GM19099 (cell line): ENCODE results near the gene BTN3A1.

ENCODE experiments used
- POLR2A ChIP-seq: IDR thresholded peaks from 3 replicates; pipeline ENCODE4 v1.6.1; 2011; ENCODE audit warnings: low read depth; ENCODE audit not compliant: insufficient read length; ENCODE audit errors: extremely low read depth

The BTN3A1 gene

GRCh38 chr6:26372308-26373144 lies 29.5 kb upstream of the BTN3A1 start:
- no peak for TF ChIP-seq POLR2A

- no peak for TF ChIP-seq POLR2A
Measured at GRCh38 chr6:26375270-26375669, 26.8 kb upstream of the BTN3A1 start.

GRCh38 chr6:26377719-26378118 lies 24.4 kb upstream of the BTN3A1 start:
- no peak for TF ChIP-seq POLR2A

- no peak for TF ChIP-seq POLR2A
Measured at GRCh38 chr6:26379292-26379691, 22.8 kb upstream of the BTN3A1 start.

GRCh38 chr6:26379740-26380139 lies 22.3 kb upstream of the BTN3A1 start:
- TF ChIP-seq POLR2A = no peak

- TF ChIP-seq POLR2A = no peak
Measured at GRCh38 chr6:26380256-26380655, 21.8 kb upstream of the BTN3A1 start.

GRCh38 chr6:26382121-26382520 lies 20.0 kb upstream of the BTN3A1 start:
- no peak for TF ChIP-seq POLR2A

GRCh38 chr6:26383624-26384417 lies 18.3 kb upstream of the BTN3A1 start:
- no peak for TF ChIP-seq POLR2A

GRCh38 chr6:26385734-26386125 lies 16.3 kb upstream of the BTN3A1 start:
- no peak for TF ChIP-seq POLR2A

- TF ChIP-seq POLR2A = no peak
Measured at GRCh38 chr6:26387565-26387964, 14.5 kb upstream of the BTN3A1 start.

GRCh38 chr6:26388014-26388413 lies 14.1 kb upstream of the BTN3A1 start:
- no peak for TF ChIP-seq POLR2A

- TF ChIP-seq POLR2A = no peak
Measured at GRCh38 chr6:26388441-26388840, 13.6 kb upstream of the BTN3A1 start.

- no peak for TF ChIP-seq POLR2A
Measured at GRCh38 chr6:26389349-26389894, 12.7 kb upstream of the BTN3A1 start.

- no peak for TF ChIP-seq POLR2A
Measured at GRCh38 chr6:26390531-26390930, 11.5 kb upstream of the BTN3A1 start.

- no peak for TF ChIP-seq POLR2A
Measured at GRCh38 chr6:26392932-26393636, 9.0 kb upstream of the BTN3A1 start.

GRCh38 chr6:26394289-26394688 lies 7.8 kb upstream of the BTN3A1 start:
- no peak for TF ChIP-seq POLR2A

- TF ChIP-seq POLR2A = no peak
Measured at GRCh38 chr6:26398555-26398954, 3.5 kb upstream of the BTN3A1 start.
